SK-N-SH (cell line): ENCODE results near the gene CCSER1. TPM values are rescaled to one million over a fixed set of nuclear protein-coding genes. Genes with fewer than 3 reads are reported as not detected.

Source experiments
- CTCF ChIA-PET: fragments of 300-600, 350-600 bp; formaldehyde crosslinking; extraction: SDS; loops from one replicate; lab custom pipeline; 2021; lab: Yijun Ruan, JAX
- POLR2A ChIA-PET: fragments of 350-600 bp; sonication (Branson Sonifier 250); formaldehyde crosslinking; extraction: SDS; loops from one replicate; lab custom pipeline; 2020; ENCODE audit warnings: antibody characterized with exemption, inconsistent platforms; lab: Yijun Ruan, JAX
- DNase-seq: peaks from one replicate; pipeline ENCODE4 v3.0.0; 2012
- H2AFZ ChIP-seq: fragments of 200-600 bp; sonication (generic); 2 replicates; pipeline ENCODE4 v1.8.1; 2016; ENCODE audit warnings: antibody characterized with exemption, mild to moderate bottlenecking, low read depth
- H3F3A ChIP-seq: fragments of 200-600 bp; sonication (generic); replicated peaks from 2 replicates; pipeline ENCODE3; 2016; ENCODE audit warnings: antibody characterized with exemption, mild to moderate bottlenecking; ENCODE audit not compliant: insufficient read depth
- H3K27ac ChIP-seq, 2 experiments: fragments of 200-500 bp in 1 of 2; fragments of 200-600 bp in 1 of 2; sonication (Bioruptor generic) in 1 of 2; sonication (generic), shearing (Covaris generic) in 1 of 2; 2 replicates each; pipeline versions ENCODE4 v1.5.1 to v1.6.1; 2014 to 2016; ENCODE audit warnings: low read depth in 2 of 2, inconsistent platforms in 1 of 2, low read length in 1 of 2, mild to moderate bottlenecking in 1 of 2, mixed read lengths in 1 of 2
- H3K27me3 ChIP-seq: fragments of 200-600 bp; sonication (generic), shearing (Covaris generic); 2 replicates; pipeline ENCODE4 v1.6.1; 2016; ENCODE audit warnings: mixed run types; ENCODE audit not compliant: insufficient read depth
- H3K36me3 ChIP-seq, 2 experiments: fragments of 200-500 bp in 1 of 2; fragments of 200-600 bp in 1 of 2; sonication (Bioruptor generic) in 1 of 2; sonication (generic) in 1 of 2; replicated peaks in 1 of 2; 2 replicates each; pipeline versions ENCODE3 to v1.5.1; 2014 to 2016; ENCODE audit warnings: low read length in 1 of 2, mild to moderate bottlenecking in 1 of 2; ENCODE audit not compliant: insufficient read depth in 2 of 2, control insufficient read depth in 1 of 2
- H3K4me1 ChIP-seq, 2 experiments: fragments of 200-500 bp in 1 of 2; fragments of 200-600 bp in 1 of 2; sonication (Bioruptor generic) in 1 of 2; sonication (generic), shearing (Covaris generic) in 1 of 2; 2 replicates each; pipeline versions ENCODE4 v1.5.1 to v1.6.1; 2014 to 2016; ENCODE audit warnings: low read depth in 1 of 2, low read length in 1 of 2, mixed run types in 1 of 2; ENCODE audit not compliant: insufficient read depth in 2 of 2, control insufficient read depth in 1 of 2
- H3K4me2 ChIP-seq: fragments of 200-600 bp; sonication (generic), shearing (Covaris generic); 2 replicates; pipeline ENCODE4 v1.6.1; 2017; ENCODE audit warnings: mixed run types
- H3K4me3 ChIP-seq, 2 experiments: fragments of 200-500 bp in 1 of 2; fragments of 200-600 bp in 1 of 2; sonication (Bioruptor generic) in 1 of 2; sonication (generic), shearing (Covaris generic) in 1 of 2; 2 replicates each; pipeline versions ENCODE4 v1.5.1 to v1.8.1; 2014 to 2016; ENCODE audit warnings: low read depth in 2 of 2, inconsistent platforms in 1 of 2, low read length in 1 of 2, mild to moderate bottlenecking in 1 of 2, mixed read lengths in 1 of 2, moderate library complexity in 1 of 2
- H3K79me2 ChIP-seq: fragments of 200-600 bp; sonication (generic); 2 replicates; pipeline ENCODE4 v1.8.1; 2017; ENCODE audit warnings: mild to moderate bottlenecking; ENCODE audit not compliant: insufficient read depth
- H3K9ac ChIP-seq: fragments of 200-600 bp; sonication (generic); 2 replicates; pipeline ENCODE4 v1.6.1; 2017; ENCODE audit warnings: mixed run types
- H3K9me2 ChIP-seq: fragments of 200-600 bp; sonication (generic); 2 replicates; pipeline ENCODE4 v1.6.1; 2017; ENCODE audit warnings: mixed run types
- H3K9me3 ChIP-seq: fragments of 200-600 bp; sonication (generic); 2 replicates; pipeline ENCODE4 v1.6.1; 2017; ENCODE audit warnings: mixed run types, mild to moderate bottlenecking, moderate library complexity
- H4K20me1 ChIP-seq: fragments of 200-600 bp; sonication (generic); 2 replicates; pipeline ENCODE4 v1.6.1; 2017; ENCODE audit warnings: mild to moderate bottlenecking, mixed run types; ENCODE audit not compliant: insufficient read depth
- ELF1 ChIP-seq: IDR thresholded peaks from 2 replicates; pipeline ENCODE4 v1.4.0; 2012
- EZH2phosphoT487 ChIP-seq: fragments of 200-600 bp; sonication (generic); IDR thresholded peaks from 2 replicates; pipeline ENCODE4 v1.6.1; 2017; ENCODE audit warnings: low read depth, mixed run types, mild to moderate bottlenecking, antibody characterized with exemption, moderate library complexity, borderline replicate concordance
- FOXM1 ChIP-seq: IDR thresholded peaks from 2 replicates; pipeline ENCODE4 v1.4.0; 2012; ENCODE audit warnings: low read depth, mild to moderate bottlenecking
- GABPA ChIP-seq: IDR thresholded peaks from 2 replicates; pipeline ENCODE4 v1.4.0; 2012; ENCODE audit warnings: low read depth, mild to moderate bottlenecking
- GATA2 ChIP-seq: sonication (generic); formaldehyde crosslinking; IDR thresholded peaks from 2 replicates; pipeline ENCODE4 v1.5.0; 2020; ENCODE audit warnings: mild to moderate bottlenecking, missing genetic modification reagents
- JUND ChIP-seq: IDR thresholded peaks from 2 replicates; pipeline ENCODE4 v1.4.0; 2012
- MEF2A ChIP-seq: IDR thresholded peaks from 2 replicates; pipeline ENCODE4 v1.4.0; 2012; ENCODE audit warnings: low read depth, borderline replicate concordance
- POLR2AphosphoS5 ChIP-seq: IDR thresholded peaks from 2 replicates; pipeline ENCODE4 v1.6.1; 2012; ENCODE audit warnings: low read depth, low read length
- RAD21 ChIP-seq: IDR thresholded peaks from 2 replicates; pipeline ENCODE4 v1.6.1; 2012; ENCODE audit warnings: mild to moderate bottlenecking, low read length
- RXRA ChIP-seq: IDR thresholded peaks from 2 replicates; pipeline ENCODE4 v1.4.0; 2012; ENCODE audit warnings: low read depth, mild to moderate bottlenecking, borderline replicate concordance
- SIN3A ChIP-seq: IDR thresholded peaks from 2 replicates; pipeline ENCODE4 v1.6.1; 2012; ENCODE audit warnings: low read depth, mild to moderate bottlenecking, low read length, moderate library complexity, borderline replicate concordance
- TAF1 ChIP-seq: IDR thresholded peaks from 2 replicates; pipeline ENCODE4 v1.6.1; 2012; ENCODE audit warnings: low read depth, mild to moderate bottlenecking, low read length, moderate library complexity, borderline replicate concordance
- YY1 ChIP-seq: IDR thresholded peaks from 2 replicates; pipeline ENCODE4 v1.4.0; 2012; ENCODE audit warnings: low read depth, mild to moderate bottlenecking
- WGBS: methylation state at CpG from one replicate; pipeline ENCODE4 v1.1.6; 2017; ENCODE audit warnings: low lambda C conversion rate; 5-methylcytosine and 5-hydroxymethylcytosine counted together
- polyA plus RNA-seq, 3 experiments: library from polyadenylated mRNA; depleted of rRNA; stranded (reverse); fragments of >200 nt; gene quantifications; 2 replicates each; pipeline ENCODE4 v1.2.3, GENCODE V29; 2012
- TF ChIP-seq, protein P1 (sequence below): IDR thresholded peaks from 2 replicates; pipeline ENCODE4; 2012
- TF ChIP-seq, protein P2 (sequence below): IDR thresholded peaks from 2 replicates; pipeline ENCODE4 v1.4.0; 2012; ENCODE audit warnings: low read depth, borderline replicate concordance
- TF ChIP-seq, protein P3 (sequence below): IDR thresholded peaks from 2 replicates; pipeline ENCODE4 v1.6.1; 2012; ENCODE audit warnings: mild to moderate bottlenecking, low read depth, low read length, moderate library complexity

The CCSER1 gene
- polyA plus RNA-seq, 1 of the 3 experiments (the other 2 are of a cell fraction): 0.05 TPM

DNA sequence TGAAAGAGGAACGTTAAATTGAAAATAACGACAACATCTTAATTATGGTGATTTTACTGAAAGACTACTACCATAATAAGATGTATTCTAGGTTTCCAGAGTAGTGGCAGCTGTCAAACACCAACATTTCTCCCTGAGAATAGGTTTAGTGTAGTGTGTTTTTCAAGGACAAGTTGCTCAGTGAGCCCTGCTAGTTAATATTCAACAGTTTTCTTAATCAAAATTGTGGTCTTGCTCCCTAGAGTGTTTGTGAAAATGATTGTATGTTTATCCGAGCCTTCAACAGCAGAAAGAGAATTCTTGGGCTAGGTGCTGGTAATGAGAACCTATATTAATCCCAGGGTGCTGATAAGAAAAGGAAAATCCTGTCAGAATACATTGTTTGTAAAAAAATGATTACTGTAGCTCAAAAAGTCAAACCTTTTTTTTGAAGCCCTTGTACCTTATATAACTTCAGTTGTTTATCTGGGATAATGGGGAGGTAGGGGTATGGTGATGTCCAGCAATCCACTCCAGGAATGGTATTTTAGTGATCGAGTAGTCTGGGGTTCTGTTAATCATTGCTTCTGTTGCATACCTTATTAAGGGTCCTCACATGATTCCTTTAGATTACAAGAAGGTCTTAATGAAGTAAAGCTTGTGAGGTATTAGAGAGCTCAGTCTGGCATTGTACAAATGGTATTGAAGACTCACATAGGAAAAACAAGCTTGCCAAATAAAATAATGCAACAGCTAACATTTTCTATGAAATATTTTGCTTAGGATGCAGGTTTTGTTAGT lies 110.7 kb downstream of the CCSER1 start:
- Histone ChIP-seq H3K27ac (no peak overlapping the region), H3K9ac (no peak overlapping the region), H3K9me3 (no peaks in the 10 kb centered on the region), H3K4me3 (no peak overlapping the region), H2AFZ (no peak overlapping the region), H3F3A (no peaks in the 10 kb centered on the region), H3K9me2 (no peaks in the 10 kb centered on the region), H3K27me3 (no peaks in the 10 kb centered on the region), H3K36me3 (no peaks in the 10 kb centered on the region), H3K4me1 (peaks cover 0 to 10% of the 10 kb centered on the region in 2 experiments; a peak in 2 of 4 replicates), H3K79me2 (no peaks in the 10 kb centered on the region), H3K4me2 (no peak overlapping the region), H4K20me1 (no peaks in the 10 kb centered on the region)
- ChIA-PET POLR2A (no interaction called here), CTCF (interaction anchor here (1.3 kb wide), 1 partner anchor 22 kb away, joined by 3 read pairs; no protein-coding TSS in a partner anchor)
- TF ChIP-seq, protein P1, sequence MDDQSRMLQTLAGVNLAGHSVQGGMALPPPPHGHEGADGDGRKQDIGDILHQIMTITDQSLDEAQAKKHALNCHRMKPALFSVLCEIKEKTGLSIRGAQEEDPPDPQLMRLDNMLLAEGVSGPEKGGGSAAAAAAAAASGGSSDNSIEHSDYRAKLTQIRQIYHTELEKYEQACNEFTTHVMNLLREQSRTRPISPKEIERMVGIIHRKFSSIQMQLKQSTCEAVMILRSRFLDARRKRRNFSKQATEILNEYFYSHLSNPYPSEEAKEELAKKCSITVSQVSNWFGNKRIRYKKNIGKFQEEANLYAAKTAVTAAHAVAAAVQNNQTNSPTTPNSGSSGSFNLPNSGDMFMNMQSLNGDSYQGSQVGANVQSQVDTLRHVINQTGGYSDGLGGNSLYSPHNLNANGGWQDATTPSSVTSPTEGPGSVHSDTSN: no peak
- TF ChIP-seq TAF1: no peak
- TF ChIP-seq, protein P2, sequence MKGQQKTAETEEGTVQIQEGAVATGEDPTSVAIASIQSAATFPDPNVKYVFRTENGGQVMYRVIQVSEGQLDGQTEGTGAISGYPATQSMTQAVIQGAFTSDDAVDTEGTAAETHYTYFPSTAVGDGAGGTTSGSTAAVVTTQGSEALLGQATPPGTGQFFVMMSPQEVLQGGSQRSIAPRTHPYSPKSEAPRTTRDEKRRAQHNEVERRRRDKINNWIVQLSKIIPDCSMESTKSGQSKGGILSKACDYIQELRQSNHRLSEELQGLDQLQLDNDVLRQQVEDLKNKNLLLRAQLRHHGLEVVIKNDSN: no peak
- no peak for TF ChIP-seq GABPA
- TF ChIP-seq MEF2A: no peak
- no peak for TF ChIP-seq EZH2phosphoT487
- no peak for TF ChIP-seq FOXM1
- TF ChIP-seq POLR2AphosphoS5: no peak
- no peak for TF ChIP-seq YY1
- TF ChIP-seq ELF1: no peak
- no peak for DNase-seq
- WGBS: 47% methylated on average over 4 of the region's 4 CpGs

DNA sequence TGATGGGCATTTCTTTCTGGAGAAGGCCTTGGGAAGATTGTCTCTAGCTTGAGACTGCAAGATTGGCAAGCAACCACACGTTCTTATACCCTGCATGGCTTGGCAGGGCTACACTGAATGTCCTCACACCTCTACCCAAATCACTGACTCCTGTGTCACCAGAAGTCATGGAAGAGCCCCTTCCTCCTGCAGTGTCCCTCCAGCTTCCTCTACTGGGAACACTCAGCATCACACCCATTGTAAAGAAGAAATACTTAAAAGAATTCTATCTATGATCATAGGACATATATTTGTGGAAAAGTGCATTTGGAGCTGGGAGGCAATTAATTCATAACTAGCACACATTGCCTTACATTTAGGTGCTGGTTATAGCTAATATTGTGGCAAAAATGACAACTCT lies 113.1 kb downstream of the CCSER1 start:
- CTCF ChIA-PET: interaction anchor here (0.7 to 1.5 kb wide), 2 partner anchors 52 to 94 kb away, joined by 3 read pairs; no protein-coding TSS in a partner anchor
- POLR2A ChIA-PET: no interaction called here
- H3K9me2 ChIP-seq: no peaks in the 10 kb centered on the region
- no peak overlapping the region for H3K4me2 ChIP-seq
- H3F3A ChIP-seq: no peaks in the 10 kb centered on the region
- no peak overlapping the region for H3K4me3 ChIP-seq
- H3K9me3 ChIP-seq: no peaks in the 10 kb centered on the region
- H2AFZ ChIP-seq: no peak overlapping the region
- no peak for DNase-seq
- no peaks in the 10 kb centered on the region for H3K36me3 ChIP-seq
- H3K9ac ChIP-seq: no peak overlapping the region
- H3K4me1 ChIP-seq: peaks cover 0 to 3% of the 10 kb centered on the region in 2 experiments; a peak in 1 of 4 replicates
- WGBS: 20% methylated on average over 1 of the region's 1 CpG
- no peaks in the 10 kb centered on the region for H3K79me2 ChIP-seq
- TF ChIP-seq RXRA (no peak), JUND (no peak), GABPA (no peak), GATA2 (CRISPR knock-in tag) (no peak), RAD21 (no peak), SIN3A (no peak)
- TF ChIP-seq, protein P3, sequence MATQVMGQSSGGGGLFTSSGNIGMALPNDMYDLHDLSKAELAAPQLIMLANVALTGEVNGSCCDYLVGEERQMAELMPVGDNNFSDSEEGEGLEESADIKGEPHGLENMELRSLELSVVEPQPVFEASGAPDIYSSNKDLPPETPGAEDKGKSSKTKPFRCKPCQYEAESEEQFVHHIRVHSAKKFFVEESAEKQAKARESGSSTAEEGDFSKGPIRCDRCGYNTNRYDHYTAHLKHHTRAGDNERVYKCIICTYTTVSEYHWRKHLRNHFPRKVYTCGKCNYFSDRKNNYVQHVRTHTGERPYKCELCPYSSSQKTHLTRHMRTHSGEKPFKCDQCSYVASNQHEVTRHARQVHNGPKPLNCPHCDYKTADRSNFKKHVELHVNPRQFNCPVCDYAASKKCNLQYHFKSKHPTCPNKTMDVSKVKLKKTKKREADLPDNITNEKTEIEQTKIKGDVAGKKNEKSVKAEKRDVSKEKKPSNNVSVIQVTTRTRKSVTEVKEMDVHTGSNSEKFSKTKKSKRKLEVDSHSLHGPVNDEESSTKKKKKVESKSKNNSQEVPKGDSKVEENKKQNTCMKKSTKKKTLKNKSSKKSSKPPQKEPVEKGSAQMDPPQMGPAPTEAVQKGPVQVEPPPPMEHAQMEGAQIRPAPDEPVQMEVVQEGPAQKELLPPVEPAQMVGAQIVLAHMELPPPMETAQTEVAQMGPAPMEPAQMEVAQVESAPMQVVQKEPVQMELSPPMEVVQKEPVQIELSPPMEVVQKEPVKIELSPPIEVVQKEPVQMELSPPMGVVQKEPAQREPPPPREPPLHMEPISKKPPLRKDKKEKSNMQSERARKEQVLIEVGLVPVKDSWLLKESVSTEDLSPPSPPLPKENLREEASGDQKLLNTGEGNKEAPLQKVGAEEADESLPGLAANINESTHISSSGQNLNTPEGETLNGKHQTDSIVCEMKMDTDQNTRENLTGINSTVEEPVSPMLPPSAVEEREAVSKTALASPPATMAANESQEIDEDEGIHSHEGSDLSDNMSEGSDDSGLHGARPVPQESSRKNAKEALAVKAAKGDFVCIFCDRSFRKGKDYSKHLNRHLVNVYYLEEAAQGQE: no peak
- H3K27ac ChIP-seq: no peak overlapping the region
- no peaks in the 10 kb centered on the region for H4K20me1 ChIP-seq
- H3K27me3 ChIP-seq: no peaks in the 10 kb centered on the region
